WTC11 (cell line): ENCODE measurements around the gene TULP3. TPM values are rescaled to one million over a fixed set of nuclear protein-coding genes. Genes with fewer than 3 reads are reported as not detected.

ENCODE experiments used
- ATAC-seq: fragments of 200-7000 bp; cut with Tn5 transposase; 2 replicates; pipeline ENCODE4 v1.10.0; 2021; ENCODE audit warnings: mild to moderate bottlenecking, moderate library complexity
- CTCF ChIA-PET: fragments of 300-600 bp; sonication (Branson Sonifier 250); formaldehyde crosslinking; loops from one replicate; lab custom pipeline; 2021; ENCODE audit warnings: antibody characterized with exemption; lab: Charles Lee
- POLR2A ChIA-PET: fragments of 350-600 bp; sonication (Branson Sonifier 250); formaldehyde crosslinking; loops from one replicate; lab custom pipeline; 2021; ENCODE audit warnings: antibody characterized with exemption; lab: Charles Lee
- DNase-seq: peaks from one replicate; pipeline ENCODE4 v3.0.0; 2021; ENCODE audit warnings: low spot score
- H3K27ac Mint-ChIP-seq: 2 replicates; pipeline ENCODE4 v1.8.0; 2021; ENCODE audit warnings: mixed read lengths
- H3K27me3 Mint-ChIP-seq: 2 replicates; pipeline ENCODE4 v1.8.0; 2021; ENCODE audit warnings: low read depth, mild to moderate bottlenecking, moderate library complexity, mixed read lengths
- H3K36me3 Mint-ChIP-seq: 2 replicates; pipeline ENCODE4 v1.8.0; 2021; ENCODE audit warnings: mixed read lengths
- H3K4me1 Mint-ChIP-seq: 2 replicates; pipeline ENCODE4 v1.8.0; 2022; ENCODE audit warnings: mixed read lengths
- H3K4me3 Mint-ChIP-seq: 2 replicates; pipeline ENCODE4 v1.8.0; 2021; ENCODE audit warnings: mild to moderate bottlenecking, moderate library complexity, mixed read lengths
- H3K9me3 Mint-ChIP-seq: 2 replicates; pipeline ENCODE4 v1.8.0; 2021; ENCODE audit warnings: mixed read lengths
- CREB1 ChIP-seq: sonication (generic); formaldehyde crosslinking; IDR thresholded peaks from 2 replicates; pipeline ENCODE4 v1.8.0; 2023; ENCODE audit warnings: mild to moderate bottlenecking, missing genetic modification reagents
- EMX1 ChIP-seq: fragments of 250-450 bp; sonication (Bioruptor Pico); IDR thresholded peaks from 2 replicates; pipeline ENCODE4 v1.8.0; 2021; ENCODE audit warnings: mild to moderate bottlenecking
- FOXP1 ChIP-seq: sonication (generic); formaldehyde crosslinking; IDR thresholded peaks from 2 replicates; pipeline ENCODE4 v1.8.0; 2022; ENCODE audit warnings: missing genetic modification reagents, mild to moderate bottlenecking, moderate library complexity, borderline replicate concordance
- HMGA2 ChIP-seq: fragments of 250-450 bp; sonication (Bioruptor Pico); IDR thresholded peaks from 2 replicates; pipeline ENCODE4 v1.4.0; 2021; ENCODE audit warnings: mild to moderate bottlenecking, moderate library complexity
- OVOL2 ChIP-seq: fragments of 250-450 bp; sonication (Bioruptor Pico); IDR thresholded peaks from 2 replicates; pipeline ENCODE4 v1.9.0; 2021; ENCODE audit warnings: mild to moderate bottlenecking, borderline replicate concordance
- PRRX2 ChIP-seq: fragments of 250-450 bp; sonication (Bioruptor Pico); IDR thresholded peaks from 2 replicates; pipeline ENCODE4 v1.8.0; 2021; ENCODE audit warnings: mild to moderate bottlenecking
- TEAD4 ChIP-seq: sonication (generic); formaldehyde crosslinking; IDR thresholded peaks from 2 replicates; pipeline ENCODE4 v1.8.0; 2022; ENCODE audit warnings: mild to moderate bottlenecking, missing genetic modification reagents
- ZNF219 ChIP-seq: sonication (generic); formaldehyde crosslinking; IDR thresholded peaks from 2 replicates; pipeline ENCODE4 v1.8.0; 2023; ENCODE audit warnings: missing genetic modification reagents, mild to moderate bottlenecking, borderline replicate concordance
- ZNF671 ChIP-seq: fragments of 250-450 bp; sonication (Bioruptor Pico); IDR thresholded peaks from 2 replicates; pipeline ENCODE4 v1.8.0; 2021; ENCODE audit warnings: mild to moderate bottlenecking
- total RNA-seq: library from RNA; stranded (reverse); gene quantifications from 3 replicates; pipeline ENCODE4 v1.2.3, GENCODE V29; 2021
- TF ChIP-seq, protein P1 (sequence below): sonication (generic); formaldehyde crosslinking; IDR thresholded peaks from 2 replicates; pipeline ENCODE4 v1.8.0; 2023; ENCODE audit warnings: missing genetic modification reagents, mild to moderate bottlenecking, borderline replicate concordance
- TF ChIP-seq, protein P2 (sequence below): sonication (generic); formaldehyde crosslinking; IDR thresholded peaks from 2 replicates; pipeline ENCODE4 v1.8.1; 2022; ENCODE audit warnings: low read depth, mild to moderate bottlenecking, moderate library complexity, missing genetic modification reagents, borderline replicate concordance
- TF ChIP-seq, protein P3 (sequence below): sonication (generic); formaldehyde crosslinking; conservative IDR thresholded peaks from 2 replicates; pipeline ENCODE4 v1.8.1; 2022; ENCODE audit warnings: mild to moderate bottlenecking, missing genetic modification reagents
- TF ChIP-seq, protein P4 (sequence below): fragments of 250-450 bp; sonication (Bioruptor Pico); IDR thresholded peaks from 2 replicates; pipeline ENCODE4 v1.9.0; 2021; ENCODE audit warnings: mild to moderate bottlenecking, borderline replicate concordance
- TF ChIP-seq, protein P5 (sequence below): sonication (generic); formaldehyde crosslinking; IDR thresholded peaks from 2 replicates; pipeline ENCODE4 v1.8.1; 2023; ENCODE audit warnings: mild to moderate bottlenecking, missing genetic modification reagents
- TF ChIP-seq, protein P6 (sequence below): sonication (generic); formaldehyde crosslinking; IDR thresholded peaks from 2 replicates; pipeline ENCODE4 v1.8.0; 2023; ENCODE audit warnings: missing genetic modification reagents
- TF ChIP-seq, protein P7 (sequence below): fragments of 250-450 bp; sonication (Bioruptor Pico); IDR thresholded peaks from 2 replicates; pipeline ENCODE4 v2.1.2; 2022; ENCODE audit warnings: mild to moderate bottlenecking, moderate library complexity
- TF ChIP-seq, protein P8 (sequence below): sonication (generic); formaldehyde crosslinking; IDR thresholded peaks from 2 replicates; pipeline ENCODE4 v1.8.1; 2023; ENCODE audit warnings: mild to moderate bottlenecking, moderate library complexity, missing genetic modification reagents

The TULP3 gene
- total RNA-seq, 1 experiment from 2014 or later: 17.4 TPM

DNA sequence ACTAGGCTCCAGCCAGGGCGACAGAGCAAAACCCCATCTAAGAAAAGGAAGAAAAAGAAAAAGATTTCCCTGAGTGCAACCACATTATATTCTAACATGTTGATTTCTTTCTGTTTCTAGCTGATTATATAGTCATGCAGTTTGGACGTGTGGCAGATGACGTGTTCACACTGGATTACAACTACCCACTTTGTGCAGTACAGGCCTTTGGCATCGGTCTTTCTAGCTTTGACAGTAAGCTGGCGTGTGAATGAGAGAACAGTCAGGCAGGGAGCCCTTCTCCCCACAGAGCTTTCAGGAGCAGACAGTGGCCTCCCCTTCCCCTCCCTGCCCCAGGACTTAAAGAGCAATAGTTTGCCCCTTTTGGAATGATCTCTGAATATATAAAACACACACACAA, 48.5 kb downstream of the TULP3 start:
- H3K27ac Mint-ChIP-seq: no peak overlapping the region; the same call in 1 of the 2 replicates
- H3K36me3 Mint-ChIP-seq: peaks cover 8% of the 10 kb centered on the region; the same call in 1 of the 2 replicates
- TF ChIP-seq ZNF219 (no peak), PRRX2 (CRISPR knock-in tag) (no peak), EMX1 (CRISPR knock-in tag) (no peak), HMGA2 (CRISPR knock-in tag) (no peak), ZNF671 (CRISPR knock-in tag) (no peak), OVOL2 (no peak)
- TF ChIP-seq, protein P1, sequence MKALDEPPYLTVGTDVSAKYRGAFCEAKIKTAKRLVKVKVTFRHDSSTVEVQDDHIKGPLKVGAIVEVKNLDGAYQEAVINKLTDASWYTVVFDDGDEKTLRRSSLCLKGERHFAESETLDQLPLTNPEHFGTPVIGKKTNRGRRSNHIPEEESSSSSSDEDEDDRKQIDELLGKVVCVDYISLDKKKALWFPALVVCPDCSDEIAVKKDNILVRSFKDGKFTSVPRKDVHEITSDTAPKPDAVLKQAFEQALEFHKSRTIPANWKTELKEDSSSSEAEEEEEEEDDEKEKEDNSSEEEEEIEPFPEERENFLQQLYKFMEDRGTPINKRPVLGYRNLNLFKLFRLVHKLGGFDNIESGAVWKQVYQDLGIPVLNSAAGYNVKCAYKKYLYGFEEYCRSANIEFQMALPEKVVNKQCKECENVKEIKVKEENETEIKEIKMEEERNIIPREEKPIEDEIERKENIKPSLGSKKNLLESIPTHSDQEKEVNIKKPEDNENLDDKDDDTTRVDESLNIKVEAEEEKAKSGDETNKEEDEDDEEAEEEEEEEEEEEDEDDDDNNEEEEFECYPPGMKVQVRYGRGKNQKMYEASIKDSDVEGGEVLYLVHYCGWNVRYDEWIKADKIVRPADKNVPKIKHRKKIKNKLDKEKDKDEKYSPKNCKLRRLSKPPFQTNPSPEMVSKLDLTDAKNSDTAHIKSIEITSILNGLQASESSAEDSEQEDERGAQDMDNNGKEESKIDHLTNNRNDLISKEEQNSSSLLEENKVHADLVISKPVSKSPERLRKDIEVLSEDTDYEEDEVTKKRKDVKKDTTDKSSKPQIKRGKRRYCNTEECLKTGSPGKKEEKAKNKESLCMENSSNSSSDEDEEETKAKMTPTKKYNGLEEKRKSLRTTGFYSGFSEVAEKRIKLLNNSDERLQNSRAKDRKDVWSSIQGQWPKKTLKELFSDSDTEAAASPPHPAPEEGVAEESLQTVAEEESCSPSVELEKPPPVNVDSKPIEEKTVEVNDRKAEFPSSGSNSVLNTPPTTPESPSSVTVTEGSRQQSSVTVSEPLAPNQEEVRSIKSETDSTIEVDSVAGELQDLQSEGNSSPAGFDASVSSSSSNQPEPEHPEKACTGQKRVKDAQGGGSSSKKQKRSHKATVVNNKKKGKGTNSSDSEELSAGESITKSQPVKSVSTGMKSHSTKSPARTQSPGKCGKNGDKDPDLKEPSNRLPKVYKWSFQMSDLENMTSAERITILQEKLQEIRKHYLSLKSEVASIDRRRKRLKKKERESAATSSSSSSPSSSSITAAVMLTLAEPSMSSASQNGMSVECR (CRISPR knock-in tag): no peak
- TF ChIP-seq, protein P2, sequence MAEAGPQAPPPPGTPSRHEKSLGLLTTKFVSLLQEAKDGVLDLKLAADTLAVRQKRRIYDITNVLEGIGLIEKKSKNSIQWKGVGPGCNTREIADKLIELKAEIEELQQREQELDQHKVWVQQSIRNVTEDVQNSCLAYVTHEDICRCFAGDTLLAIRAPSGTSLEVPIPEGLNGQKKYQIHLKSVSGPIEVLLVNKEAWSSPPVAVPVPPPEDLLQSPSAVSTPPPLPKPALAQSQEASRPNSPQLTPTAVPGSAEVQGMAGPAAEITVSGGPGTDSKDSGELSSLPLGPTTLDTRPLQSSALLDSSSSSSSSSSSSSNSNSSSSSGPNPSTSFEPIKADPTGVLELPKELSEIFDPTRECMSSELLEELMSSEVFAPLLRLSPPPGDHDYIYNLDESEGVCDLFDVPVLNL (CRISPR knock-in tag): no peak
- TF ChIP-seq, protein P3, sequence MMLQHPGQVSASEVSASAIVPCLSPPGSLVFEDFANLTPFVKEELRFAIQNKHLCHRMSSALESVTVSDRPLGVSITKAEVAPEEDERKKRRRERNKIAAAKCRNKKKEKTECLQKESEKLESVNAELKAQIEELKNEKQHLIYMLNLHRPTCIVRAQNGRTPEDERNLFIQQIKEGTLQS: no peak
- TF ChIP-seq, protein P4, sequence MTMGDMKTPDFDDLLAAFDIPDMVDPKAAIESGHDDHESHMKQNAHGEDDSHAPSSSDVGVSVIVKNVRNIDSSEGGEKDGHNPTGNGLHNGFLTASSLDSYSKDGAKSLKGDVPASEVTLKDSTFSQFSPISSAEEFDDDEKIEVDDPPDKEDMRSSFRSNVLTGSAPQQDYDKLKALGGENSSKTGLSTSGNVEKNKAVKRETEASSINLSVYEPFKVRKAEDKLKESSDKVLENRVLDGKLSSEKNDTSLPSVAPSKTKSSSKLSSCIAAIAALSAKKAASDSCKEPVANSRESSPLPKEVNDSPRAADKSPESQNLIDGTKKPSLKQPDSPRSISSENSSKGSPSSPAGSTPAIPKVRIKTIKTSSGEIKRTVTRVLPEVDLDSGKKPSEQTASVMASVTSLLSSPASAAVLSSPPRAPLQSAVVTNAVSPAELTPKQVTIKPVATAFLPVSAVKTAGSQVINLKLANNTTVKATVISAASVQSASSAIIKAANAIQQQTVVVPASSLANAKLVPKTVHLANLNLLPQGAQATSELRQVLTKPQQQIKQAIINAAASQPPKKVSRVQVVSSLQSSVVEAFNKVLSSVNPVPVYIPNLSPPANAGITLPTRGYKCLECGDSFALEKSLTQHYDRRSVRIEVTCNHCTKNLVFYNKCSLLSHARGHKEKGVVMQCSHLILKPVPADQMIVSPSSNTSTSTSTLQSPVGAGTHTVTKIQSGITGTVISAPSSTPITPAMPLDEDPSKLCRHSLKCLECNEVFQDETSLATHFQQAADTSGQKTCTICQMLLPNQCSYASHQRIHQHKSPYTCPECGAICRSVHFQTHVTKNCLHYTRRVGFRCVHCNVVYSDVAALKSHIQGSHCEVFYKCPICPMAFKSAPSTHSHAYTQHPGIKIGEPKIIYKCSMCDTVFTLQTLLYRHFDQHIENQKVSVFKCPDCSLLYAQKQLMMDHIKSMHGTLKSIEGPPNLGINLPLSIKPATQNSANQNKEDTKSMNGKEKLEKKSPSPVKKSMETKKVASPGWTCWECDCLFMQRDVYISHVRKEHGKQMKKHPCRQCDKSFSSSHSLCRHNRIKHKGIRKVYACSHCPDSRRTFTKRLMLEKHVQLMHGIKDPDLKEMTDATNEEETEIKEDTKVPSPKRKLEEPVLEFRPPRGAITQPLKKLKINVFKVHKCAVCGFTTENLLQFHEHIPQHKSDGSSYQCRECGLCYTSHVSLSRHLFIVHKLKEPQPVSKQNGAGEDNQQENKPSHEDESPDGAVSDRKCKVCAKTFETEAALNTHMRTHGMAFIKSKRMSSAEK (CRISPR knock-in tag): no peak
- TF ChIP-seq, protein P5, sequence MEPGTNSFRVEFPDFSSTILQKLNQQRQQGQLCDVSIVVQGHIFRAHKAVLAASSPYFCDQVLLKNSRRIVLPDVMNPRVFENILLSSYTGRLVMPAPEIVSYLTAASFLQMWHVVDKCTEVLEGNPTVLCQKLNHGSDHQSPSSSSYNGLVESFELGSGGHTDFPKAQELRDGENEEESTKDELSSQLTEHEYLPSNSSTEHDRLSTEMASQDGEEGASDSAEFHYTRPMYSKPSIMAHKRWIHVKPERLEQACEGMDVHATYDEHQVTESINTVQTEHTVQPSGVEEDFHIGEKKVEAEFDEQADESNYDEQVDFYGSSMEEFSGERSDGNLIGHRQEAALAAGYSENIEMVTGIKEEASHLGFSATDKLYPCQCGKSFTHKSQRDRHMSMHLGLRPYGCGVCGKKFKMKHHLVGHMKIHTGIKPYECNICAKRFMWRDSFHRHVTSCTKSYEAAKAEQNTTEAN: no peak
- TF ChIP-seq, protein P6, sequence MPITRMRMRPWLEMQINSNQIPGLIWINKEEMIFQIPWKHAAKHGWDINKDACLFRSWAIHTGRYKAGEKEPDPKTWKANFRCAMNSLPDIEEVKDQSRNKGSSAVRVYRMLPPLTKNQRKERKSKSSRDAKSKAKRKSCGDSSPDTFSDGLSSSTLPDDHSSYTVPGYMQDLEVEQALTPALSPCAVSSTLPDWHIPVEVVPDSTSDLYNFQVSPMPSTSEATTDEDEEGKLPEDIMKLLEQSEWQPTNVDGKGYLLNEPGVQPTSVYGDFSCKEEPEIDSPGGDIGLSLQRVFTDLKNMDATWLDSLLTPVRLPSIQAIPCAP: no peak

DNA sequence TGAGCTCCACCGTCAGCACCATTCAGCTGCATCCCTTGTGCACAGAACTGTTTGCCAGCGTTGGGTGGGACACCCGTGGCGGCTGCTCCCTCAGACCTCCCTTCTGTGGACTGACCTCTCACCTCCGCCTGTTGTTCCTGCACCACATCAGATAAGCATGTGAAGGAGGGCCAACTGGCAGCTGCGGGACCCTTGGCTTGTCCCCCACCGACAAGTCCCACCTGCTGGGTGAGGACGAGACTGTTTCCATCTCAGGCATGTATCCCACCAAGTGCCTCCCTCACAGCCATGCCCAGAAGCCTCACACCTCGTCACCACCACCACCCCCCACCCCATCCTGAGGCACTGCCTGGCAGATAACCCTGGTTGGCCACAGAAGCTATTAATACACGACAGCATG, 49.9 kb downstream of the TULP3 start:
- ATAC-seq (no peak), DNase-seq (no peak)
- Mint-ChIP-seq H3K4me3 (no peak overlapping the region), H3K36me3 (peaks cover 5% of the 10 kb centered on the region; the same call in 1 of the 2 replicates), H3K27ac (no peak overlapping the region; the same call in 1 of the 2 replicates), H3K9me3 (no peaks in the 10 kb centered on the region), H3K4me1 (no peaks in the 10 kb centered on the region; the same call in 1 of the 2 replicates), H3K27me3 (peaks cover 3% of the 10 kb centered on the region; the same call in 1 of the 2 replicates)
- ChIA-PET POLR2A (no interaction called here), CTCF (interaction anchor here (0.7 to 1.6 kb wide), 3 partner anchors 94 to 266 kb away, joined by 3 to 6 read pairs (median 4); no protein-coding TSS in a partner anchor)
- no peak for TF ChIP-seq FOXP1
- TF ChIP-seq, protein P7, sequence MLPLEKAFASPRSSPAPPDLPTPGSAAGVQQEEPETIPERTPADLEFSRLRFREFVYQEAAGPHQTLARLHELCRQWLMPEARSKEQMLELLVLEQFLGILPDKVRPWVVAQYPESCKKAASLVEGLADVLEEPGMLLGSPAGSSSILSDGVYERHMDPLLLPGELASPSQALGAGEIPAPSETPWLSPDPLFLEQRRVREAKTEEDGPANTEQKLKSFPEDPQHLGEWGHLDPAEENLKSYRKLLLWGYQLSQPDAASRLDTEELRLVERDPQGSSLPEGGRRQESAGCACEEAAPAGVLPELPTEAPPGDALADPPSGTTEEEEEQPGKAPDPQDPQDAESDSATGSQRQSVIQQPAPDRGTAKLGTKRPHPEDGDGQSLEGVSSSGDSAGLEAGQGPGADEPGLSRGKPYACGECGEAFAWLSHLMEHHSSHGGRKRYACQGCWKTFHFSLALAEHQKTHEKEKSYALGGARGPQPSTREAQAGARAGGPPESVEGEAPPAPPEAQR (CRISPR knock-in tag): no peak
- no peak for TF ChIP-seq TEAD4
- no peak for TF ChIP-seq CREB1 (CRISPR knock-in tag)
- TF ChIP-seq, protein P8, sequence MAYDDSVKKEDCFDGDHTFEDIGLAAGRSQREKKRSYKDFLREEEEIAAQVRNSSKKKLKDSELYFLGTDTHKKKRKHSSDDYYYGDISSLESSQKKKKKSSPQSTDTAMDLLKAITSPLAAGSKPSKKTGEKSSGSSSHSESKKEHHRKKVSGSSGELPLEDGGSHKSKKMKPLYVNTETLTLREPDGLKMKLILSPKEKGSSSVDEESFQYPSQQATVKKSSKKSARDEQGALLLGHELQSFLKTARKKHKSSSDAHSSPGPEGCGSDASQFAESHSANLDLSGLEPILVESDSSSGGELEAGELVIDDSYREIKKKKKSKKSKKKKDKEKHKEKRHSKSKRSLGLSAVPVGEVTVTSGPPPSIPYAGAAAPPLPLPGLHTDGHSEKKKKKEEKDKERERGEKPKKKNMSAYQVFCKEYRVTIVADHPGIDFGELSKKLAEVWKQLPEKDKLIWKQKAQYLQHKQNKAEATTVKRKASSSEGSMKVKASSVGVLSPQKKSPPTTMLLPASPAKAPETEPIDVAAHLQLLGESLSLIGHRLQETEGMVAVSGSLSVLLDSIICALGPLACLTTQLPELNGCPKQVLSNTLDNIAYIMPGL (CRISPR knock-in tag): no peak
- no peak for TF ChIP-seq PRRX2 (CRISPR knock-in tag)

More for the DNA sequence above, 48.5 kb downstream of the TULP3 start:
- POLR2A ChIA-PET: no interaction called here
- DNase-seq: no peak
- CTCF ChIA-PET: no interaction called here
- no peak overlapping the region for H3K4me3 Mint-ChIP-seq
- ATAC-seq: no peak
- no peaks in the 10 kb centered on the region for H3K4me1 Mint-ChIP-seq
- no peaks in the 10 kb centered on the region for H3K9me3 Mint-ChIP-seq
- H3K27me3 Mint-ChIP-seq: no peaks in the 10 kb centered on the region
